GM12878 (cell line): ENCODE measurements around the gene DYNC1H1. TPM values are rescaled to one million over a fixed set of nuclear protein-coding genes. Genes with fewer than 3 reads are reported as not detected.

Experiments
- ATAC-seq: fragments of 200-7000 bp; cut with Tn5 transposase; 3 replicates; pipeline ENCODE4 v1.9.1; 2020; ENCODE audit warnings: mild to moderate bottlenecking, moderate library complexity
- BruUV-seq: library from RNA; stranded (reverse); fragments of 400-500 nt; replicated peaks from 2 replicates; lab custom pipeline; 2021; lab: Mats Ljungman, UMichigan
- CTCF ChIA-PET: fragments of 300-600 bp; sonication (Branson Sonifier 250); formaldehyde crosslinking; extraction: SDS; loops from one replicate; lab custom pipeline; 2021; ENCODE audit warnings: inconsistent platforms; lab: Yijun Ruan, JAX
- POLR2A ChIA-PET: fragments of 350-600 bp; formaldehyde crosslinking; extraction: SDS; loops from one replicate; lab custom pipeline; 2021; ENCODE audit warnings: inconsistent platforms; lab: Charles Lee
- RAD21 ChIA-PET: fragments of 300-600 bp; sonication (Branson Sonifier 250); formaldehyde crosslinking; loops from one replicate; lab custom pipeline; 2023; ENCODE audit warnings: antibody characterized with exemption; ENCODE audit not compliant: unreplicated experiment; lab: Charles Lee
- SMC1A ChIA-PET: fragments of 300-600 bp; sonication (Branson Sonifier 250); formaldehyde crosslinking; loops from one replicate; lab custom pipeline; 2023; ENCODE audit not compliant: unreplicated experiment, uncharacterized antibody; lab: Charles Lee
- DNase-seq: peaks from one replicate; pipeline ENCODE4 v3.0.0-alpha.2; 2011; ENCODE audit warnings: low read depth, low spot score
- FAIRE-seq: peaks from 3 replicates; lab custom pipeline; 2011; peaks lifted over from hg19 to GRCh38; lab: Jason Lieb, UNC
- H2AFZ ChIP-seq: 2 replicates; pipeline ENCODE4 v1.6.0; 2011; ENCODE audit warnings: low read depth, low read length, control low read depth; ENCODE audit not compliant: control insufficient read depth
- H3K27ac ChIP-seq: 2 replicates; pipeline ENCODE4 v1.5.1; 2011; ENCODE audit warnings: control low read depth; ENCODE audit not compliant: control insufficient read depth, insufficient read depth
- H3K27me3 ChIP-seq, 2 experiments: replicated peaks in 1 of 2; 2 replicates each; pipeline versions ENCODE4 v1.6.0 to v1.6.1; 2011; ENCODE audit warnings: low read length in 1 of 2; ENCODE audit not compliant: control insufficient read depth in 2 of 2, insufficient read depth in 2 of 2
- H3K36me3 ChIP-seq, 2 experiments: 2 replicates each; pipeline ENCODE4 v1.5.1; 2011; ENCODE audit warnings: low read length in 1 of 2; ENCODE audit not compliant: control insufficient read depth in 2 of 2, insufficient read depth in 2 of 2
- H3K4me1 ChIP-seq: 2 replicates; pipeline ENCODE4 v1.6.1; 2011; ENCODE audit warnings: mild to moderate bottlenecking, low read length, moderate library complexity, mixed read lengths; ENCODE audit not compliant: control insufficient read depth, insufficient read depth
- H3K4me2 ChIP-seq: 2 replicates; pipeline ENCODE4 v1.6.0; 2011; ENCODE audit warnings: control low read depth; ENCODE audit not compliant: control insufficient read depth, insufficient read depth
- H3K4me3 ChIP-seq: fragments of 200-600 bp; sonication (generic); 2 replicates; pipeline ENCODE4 v1.5.1; 2016
- H3K79me2 ChIP-seq: 2 replicates; pipeline ENCODE4 v1.6.0; 2011; ENCODE audit warnings: low read length; ENCODE audit not compliant: control insufficient read depth, insufficient read depth
- H3K9ac ChIP-seq: 2 replicates; pipeline ENCODE4 v1.8.0; 2011; ENCODE audit warnings: low read length, control low read depth, mixed read lengths; ENCODE audit not compliant: control insufficient read depth, insufficient read depth
- H3K9me3 ChIP-seq: replicated peaks from 3 replicates; pipeline ENCODE4 v1.5.1; 2011; ENCODE audit warnings: mild to moderate bottlenecking, low read length; ENCODE audit not compliant: control insufficient read depth, insufficient read depth
- H4K20me1 ChIP-seq: 2 replicates; pipeline ENCODE4 v1.6.0; 2011; ENCODE audit not compliant: control insufficient read depth, insufficient read depth
- CEBPB ChIP-seq, 2 experiments: fragments of 150-350 bp in 1 of 2; IDR thresholded peaks; 2 replicates each; pipeline ENCODE4 v1.6.1; 2012 to 2014; ENCODE audit warnings: low read depth in 2 of 2, low read length in 2 of 2, borderline replicate concordance in 1 of 2, inconsistent platforms in 1 of 2
- EED ChIP-seq: sonication (generic); IDR thresholded peaks from 2 replicates; pipeline ENCODE4 v1.6.1; 2016; ENCODE audit warnings: antibody characterized with exemption, low read depth
- FOXK2 ChIP-seq: fragments of 450-650 bp; IDR thresholded peaks from 2 replicates; pipeline ENCODE4 v1.6.1; 2017; ENCODE audit warnings: mild to moderate bottlenecking, moderate library complexity
- HDGF ChIP-seq: fragments of 450-650 bp; IDR thresholded peaks from 2 replicates; pipeline ENCODE4 v1.6.1; 2016; ENCODE audit warnings: antibody characterized with exemption
- MAX ChIP-seq: IDR thresholded peaks from 2 replicates; pipeline ENCODE4 v1.6.1; 2012; ENCODE audit warnings: low read depth, low read length, improper control_type of control experiment
- MLLT1 ChIP-seq: fragments of 450-650 bp; IDR thresholded peaks from 2 replicates; pipeline ENCODE4 v1.6.1; 2016; ENCODE audit warnings: mild to moderate bottlenecking
- MTA2 ChIP-seq: fragments of 450-650 bp; IDR thresholded peaks from 2 replicates; pipeline ENCODE4 v1.6.1; 2016; ENCODE audit warnings: low read depth, mild to moderate bottlenecking, moderate library complexity
- RCOR1 ChIP-seq: conservative IDR thresholded peaks from 2 replicates; pipeline ENCODE4 v1.6.1; 2012; ENCODE audit warnings: low read depth, low read length, improper control_type of control experiment
- SIN3A ChIP-seq: IDR thresholded peaks from 2 replicates; pipeline ENCODE4 v1.6.1; 2012; ENCODE audit warnings: low read depth, low read length, improper control_type of control experiment
- SMARCA5 ChIP-seq: fragments of 450-650 bp; IDR thresholded peaks from 2 replicates; pipeline ENCODE4 v1.6.1; 2017; ENCODE audit warnings: mild to moderate bottlenecking
- ZBED1 ChIP-seq: IDR thresholded peaks from 2 replicates; pipeline ENCODE4 v1.6.1; 2016; ENCODE audit warnings: borderline replicate concordance
- ZNF24 ChIP-seq: fragments of 450-650 bp; IDR thresholded peaks from 2 replicates; pipeline ENCODE4 v1.6.1; 2017; ENCODE audit warnings: antibody characterized with exemption, mild to moderate bottlenecking
- ZNF622 ChIP-seq: fragments of 450-650 bp; IDR thresholded peaks from 2 replicates; pipeline ENCODE4 v1.6.1; 2017; ENCODE audit warnings: mild to moderate bottlenecking, inconsistent platforms
- WGBS: methylation state at CpG from one replicate; pipeline ENCODE4 v1.1.6; 2016; ENCODE audit warnings: low lambda C conversion rate; ENCODE audit not compliant: insufficient replicate concordance, insufficient coverage; ENCODE audit errors: missing lambda C conversion rate; 5-methylcytosine and 5-hydroxymethylcytosine counted together
- in situ Hi-C: fragments of 300-500 bp; cut with MboI; formaldehyde crosslinking; loops from 9 replicates; pipeline ENCODE4 v1.14.3; 2018; ENCODE audit warnings: mixed read lengths
- intact Hi-C: fragments of 100-400 bp; cut with micrococcal nuclease; formaldehyde crosslinking; loops from one replicate; pipeline ENCODE4 v1.14.2; 2022; ENCODE audit not compliant: unreplicated experiment
- polyA plus RNA-seq, 11 experiments: library from polyadenylated mRNA; depleted of rRNA in 4 of 11; unstranded in 6 of 11; stranded (reverse) in 5 of 11; fragments of >200 nt; fragmentation: Nextera tagmentation in 4 of 11; fragmentation: Illumina TruSeq in 1 of 11; extraction: Ambion mirVana in 4 of 11; extraction: Trizol in 1 of 11; gene quantifications; 1 replicate in 1 of 11; 2 replicates in 10 of 11; pipeline versions ENCODE4 v1.2.1 to v1.2.3, GENCODE V29; 2011 to 2016; ENCODE audit warnings: inconsistent platforms in 2 of 11, missing spikeins in 2 of 11, low read depth in 1 of 11
- total RNA-seq, 4 experiments: library from RNA; depleted of rRNA in 3 of 4; stranded (reverse); fragments of >200 nt in 3 of 4; fragmentation: Illumina TruSeq in 1 of 4; extraction: Trizol in 1 of 4; gene quantifications; 2 replicates each; pipeline versions ENCODE4 v1.2.1 to v1.2.3, GENCODE V29; 2013 to 2021
- TF ChIP-seq, protein P1 (sequence below): fragments of 450-650 bp; IDR thresholded peaks from 2 replicates; pipeline ENCODE4 v1.6.1; 2017; ENCODE audit warnings: borderline replicate concordance
- TF ChIP-seq, protein P2 (sequence below): IDR thresholded peaks from 2 replicates; pipeline ENCODE4 v1.6.1; 2012; ENCODE audit warnings: low read depth, low read length, improper control_type of control experiment

Gene DYNC1H1
- total and polyA plus RNA-seq, 10 of the 15 experiments (the other 5 are each of a cell fraction or from before 2014, with no cell fraction given), result 38.4 to 291 (median 111) TPM

GRCh38 chr14:102026934-102027333 lies 62.6 kb downstream of the DYNC1H1 start:
- no peak for ATAC-seq
- POLR2A ChIA-PET, result no interaction called here
- no peaks in the 10 kb centered on the region for H3K4me1 ChIP-seq
- FAIRE-seq, result no peak
- H4K20me1 ChIP-seq, result no peaks in the 10 kb centered on the region; the same call in 1 of the 2 replicates
- no peak for DNase-seq
- H2AFZ ChIP-seq, result no peak overlapping the region
- RAD21 ChIA-PET, result no interaction called here
- SMC1A ChIA-PET, result interaction anchor here (0.9 kb wide), 1 partner anchor 320 kb away, joined by 3 read pairs; no protein-coding TSS in a partner anchor
- no peak overlapping the region for H3K27ac ChIP-seq
- TF ChIP-seq CEBPB (IDR thresholded peaks at IDR 0.05; ENCODE audit: borderline replicate concordance in 1 of 2, low read depth in 2 of 2, low read length in 2 of 2) (no peak), ZBED1 (no peak), RCOR1 (no peak), EED (no peak), HDGF (no peak)
- CTCF ChIA-PET, result no interaction called here
- 98% methylated on average over 9 of the region's 9 CpGs for WGBS
- H3K4me3 ChIP-seq, result no peak overlapping the region
- no peak overlapping the region for H3K4me2 ChIP-seq
- BruUV-seq, result no TSS peak
- in situ Hi-C loops, result no loop called here
- H3K36me3 ChIP-seq, result peaks cover 27 to 32% of the 10 kb centered on the region in 2 experiments
- H3K27me3 ChIP-seq, result no peaks in the 10 kb centered on the region
- no peaks in the 10 kb centered on the region for H3K9me3 ChIP-seq
- no peaks in the 10 kb centered on the region for H3K79me2 ChIP-seq
- no peak overlapping the region for H3K9ac ChIP-seq
- intact Hi-C loops, result no loop called here

- BruUV-seq, result no TSS peak
- RAD21 ChIA-PET, result no interaction called here
- intact Hi-C loops, result no loop called here
- H4K20me1 ChIP-seq, result no peaks in the 10 kb centered on the region; the same call in 1 of the 2 replicates
- in situ Hi-C loops, result no loop called here
- ATAC-seq, result no peak
- H3K4me1 ChIP-seq, result no peaks in the 10 kb centered on the region
- no peaks in the 10 kb centered on the region for H3K27me3 ChIP-seq
- H3K9ac ChIP-seq, result no peak overlapping the region
- H3K79me2 ChIP-seq, result no peaks in the 10 kb centered on the region
- no peaks in the 10 kb centered on the region for H3K9me3 ChIP-seq
- SMC1A ChIA-PET, result no interaction called here
- 100% methylated on average over 6 of the region's 6 CpGs for WGBS
- DNase-seq, result no peak
- no peak overlapping the region for H3K4me2 ChIP-seq
- FAIRE-seq, result no peak
- no peak overlapping the region for H2AFZ ChIP-seq
- H3K27ac ChIP-seq, result no peak overlapping the region
- H3K4me3 ChIP-seq, result no peak overlapping the region
- CTCF ChIA-PET, result no interaction called here
- peaks cover 32 to 38% of the 10 kb centered on the region in 2 experiments for H3K36me3 ChIP-seq
- POLR2A ChIA-PET, result no interaction called here
- no peak for TF ChIP-seq SIN3A
- no peak for TF ChIP-seq MLLT1
- no peak for TF ChIP-seq FOXK2
- TF ChIP-seq, protein P1, sequence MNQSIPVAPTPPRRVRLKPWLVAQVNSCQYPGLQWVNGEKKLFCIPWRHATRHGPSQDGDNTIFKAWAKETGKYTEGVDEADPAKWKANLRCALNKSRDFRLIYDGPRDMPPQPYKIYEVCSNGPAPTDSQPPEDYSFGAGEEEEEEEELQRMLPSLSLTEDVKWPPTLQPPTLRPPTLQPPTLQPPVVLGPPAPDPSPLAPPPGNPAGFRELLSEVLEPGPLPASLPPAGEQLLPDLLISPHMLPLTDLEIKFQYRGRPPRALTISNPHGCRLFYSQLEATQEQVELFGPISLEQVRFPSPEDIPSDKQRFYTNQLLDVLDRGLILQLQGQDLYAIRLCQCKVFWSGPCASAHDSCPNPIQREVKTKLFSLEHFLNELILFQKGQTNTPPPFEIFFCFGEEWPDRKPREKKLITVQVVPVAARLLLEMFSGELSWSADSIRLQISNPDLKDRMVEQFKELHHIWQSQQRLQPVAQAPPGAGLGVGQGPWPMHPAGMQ, result no peak
- TF ChIP-seq ZNF622, result no peak
- TF ChIP-seq MAX, result no peak
- no peak for TF ChIP-seq MTA2
- TF ChIP-seq ZNF24, result no peak
- TF ChIP-seq, protein P2, sequence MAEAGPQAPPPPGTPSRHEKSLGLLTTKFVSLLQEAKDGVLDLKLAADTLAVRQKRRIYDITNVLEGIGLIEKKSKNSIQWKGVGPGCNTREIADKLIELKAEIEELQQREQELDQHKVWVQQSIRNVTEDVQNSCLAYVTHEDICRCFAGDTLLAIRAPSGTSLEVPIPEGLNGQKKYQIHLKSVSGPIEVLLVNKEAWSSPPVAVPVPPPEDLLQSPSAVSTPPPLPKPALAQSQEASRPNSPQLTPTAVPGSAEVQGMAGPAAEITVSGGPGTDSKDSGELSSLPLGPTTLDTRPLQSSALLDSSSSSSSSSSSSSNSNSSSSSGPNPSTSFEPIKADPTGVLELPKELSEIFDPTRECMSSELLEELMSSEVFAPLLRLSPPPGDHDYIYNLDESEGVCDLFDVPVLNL, result no peak
- no peak for TF ChIP-seq SMARCA5
These were observed 63.6 kb downstream of the DYNC1H1 start for GRCh38 chr14:102027951-102028350.
